ENCODE results near the gene PTGIS.

PTGIS gene

DNA sequence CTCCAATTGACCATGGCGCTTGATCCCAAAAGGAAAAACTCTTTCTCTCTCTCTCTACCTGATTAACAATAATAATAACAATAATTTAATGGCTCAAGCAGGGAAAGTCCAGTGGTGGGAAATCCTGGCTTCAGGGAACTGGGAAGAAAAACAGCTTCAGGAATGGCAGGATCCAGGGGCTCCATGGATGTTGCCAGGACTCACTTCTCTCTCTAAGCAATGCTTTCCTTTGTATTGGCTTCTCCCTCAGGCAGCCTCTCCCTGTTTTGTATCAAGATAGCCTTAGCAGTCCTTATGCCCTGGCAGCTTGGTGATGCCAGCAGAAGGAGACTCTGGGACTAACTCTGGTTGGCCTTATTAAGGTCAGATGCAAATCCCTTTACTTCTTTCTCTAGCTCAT is 13.5 kb upstream of the PTGIS start:
- DNase-seq (ENCODE audit: low read depth) = no peak
- no peak overlapping the region for H3K4me3 ChIP-seq (ENCODE audit: low read depth, low read length)
- TF ChIP-seq, protein P1, sequence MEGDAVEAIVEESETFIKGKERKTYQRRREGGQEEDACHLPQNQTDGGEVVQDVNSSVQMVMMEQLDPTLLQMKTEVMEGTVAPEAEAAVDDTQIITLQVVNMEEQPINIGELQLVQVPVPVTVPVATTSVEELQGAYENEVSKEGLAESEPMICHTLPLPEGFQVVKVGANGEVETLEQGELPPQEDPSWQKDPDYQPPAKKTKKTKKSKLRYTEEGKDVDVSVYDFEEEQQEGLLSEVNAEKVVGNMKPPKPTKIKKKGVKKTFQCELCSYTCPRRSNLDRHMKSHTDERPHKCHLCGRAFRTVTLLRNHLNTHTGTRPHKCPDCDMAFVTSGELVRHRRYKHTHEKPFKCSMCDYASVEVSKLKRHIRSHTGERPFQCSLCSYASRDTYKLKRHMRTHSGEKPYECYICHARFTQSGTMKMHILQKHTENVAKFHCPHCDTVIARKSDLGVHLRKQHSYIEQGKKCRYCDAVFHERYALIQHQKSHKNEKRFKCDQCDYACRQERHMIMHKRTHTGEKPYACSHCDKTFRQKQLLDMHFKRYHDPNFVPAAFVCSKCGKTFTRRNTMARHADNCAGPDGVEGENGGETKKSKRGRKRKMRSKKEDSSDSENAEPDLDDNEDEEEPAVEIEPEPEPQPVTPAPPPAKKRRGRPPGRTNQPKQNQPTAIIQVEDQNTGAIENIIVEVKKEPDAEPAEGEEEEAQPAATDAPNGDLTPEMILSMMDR (IDR thresholded peaks at IDR 0.05; ENCODE audit: control insufficient read depth, extremely low read depth, insufficient read depth) = no peak

DNA sequence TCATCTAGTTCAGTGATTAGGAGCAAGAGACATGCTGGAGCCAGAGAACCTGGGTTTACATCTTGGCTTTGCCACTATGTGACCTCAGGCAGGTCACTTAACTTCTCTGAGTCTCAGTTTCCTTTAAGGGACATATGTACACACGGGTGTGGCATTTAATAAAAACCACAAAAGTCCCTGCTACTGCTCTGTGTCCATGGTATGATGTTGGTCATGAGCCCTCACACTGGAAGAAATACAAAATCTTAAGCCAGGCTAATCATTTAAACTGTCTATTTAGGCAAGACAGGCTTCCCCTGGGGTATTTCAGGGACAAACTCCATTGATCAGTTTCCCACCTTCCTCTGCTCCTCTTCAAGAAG is 12.9 kb upstream of the PTGIS start:
- no peak overlapping the region for H3K4me3 ChIP-seq (ENCODE audit: low read depth, low read length)
- DNase-seq (ENCODE audit: low read depth) = no peak
- TF ChIP-seq, protein P1 (IDR thresholded peaks at IDR 0.05; ENCODE audit: control insufficient read depth, extremely low read depth, insufficient read depth) = no peak

DNA sequence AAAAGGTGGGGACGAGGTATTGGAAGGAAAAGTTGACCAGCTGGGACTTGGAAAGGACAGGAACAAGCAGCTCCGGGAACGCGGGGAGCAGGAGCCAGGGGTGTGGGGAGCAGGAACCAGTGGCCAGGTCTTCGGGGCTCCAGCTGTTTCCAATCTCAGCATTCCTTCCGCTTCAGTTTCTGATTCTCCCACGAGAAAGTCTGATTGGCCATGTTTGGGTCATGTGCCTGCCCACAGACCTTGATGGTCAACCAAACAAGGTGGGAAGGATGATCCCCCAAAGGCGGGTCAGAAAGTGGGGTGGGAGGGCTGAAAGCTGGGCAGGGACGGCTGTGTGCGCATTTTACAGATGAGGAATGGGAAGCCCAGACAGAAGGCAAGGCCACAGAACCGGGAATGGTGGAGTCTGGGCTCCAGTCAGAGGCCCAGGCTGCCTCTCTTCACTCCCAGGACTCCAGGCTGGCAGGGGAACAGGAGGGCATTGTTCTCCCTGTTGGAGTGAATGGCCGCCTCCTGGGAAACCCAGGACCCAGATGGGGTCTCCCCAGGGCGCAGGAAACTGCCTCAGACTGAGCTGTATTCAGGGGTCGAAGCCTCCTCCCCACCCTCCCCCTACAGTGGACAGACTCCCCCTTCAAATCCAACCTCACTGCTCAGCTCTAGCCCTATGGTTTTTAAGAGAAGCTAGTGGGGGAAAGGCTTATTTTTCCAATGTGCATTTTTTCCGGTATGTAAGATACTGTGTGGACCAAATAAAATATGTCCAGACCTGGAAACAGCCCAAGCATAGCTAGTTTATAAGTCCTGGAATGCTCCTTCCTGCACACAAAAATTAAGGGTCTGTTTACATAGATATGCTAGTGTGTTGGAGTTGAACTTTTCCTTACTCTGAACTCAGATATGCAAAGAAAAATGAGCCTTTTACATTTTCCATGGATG is 12.2 kb upstream of the PTGIS start:
- no peak overlapping the region for H3K4me3 ChIP-seq (ENCODE audit: low read depth, low read length)
- TF ChIP-seq, protein P1 (IDR thresholded peaks at IDR 0.05; ENCODE audit: control insufficient read depth, extremely low read depth, insufficient read depth) = no peak
- DNase-seq (ENCODE audit: low read depth) = no peak

DNA sequence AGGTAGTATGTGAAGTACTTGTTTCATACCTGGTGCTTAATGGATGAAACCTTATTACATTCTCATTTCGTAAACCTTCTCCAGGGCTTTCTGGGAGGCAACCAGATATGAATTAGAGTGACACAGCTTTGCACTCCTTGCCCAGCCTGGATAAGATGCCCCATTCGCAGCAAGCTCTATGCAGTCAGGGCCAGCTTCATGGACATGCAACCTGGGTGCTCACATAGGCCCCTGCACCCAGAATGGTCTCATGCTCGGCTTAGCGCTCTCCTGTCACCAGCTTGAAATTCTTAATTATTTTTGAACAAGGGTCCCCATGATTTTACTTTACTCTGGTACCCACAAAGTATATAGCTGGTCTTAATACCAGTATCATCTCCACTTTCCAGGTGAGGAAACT is 11.3 kb upstream of the PTGIS start:
- TF ChIP-seq, protein P1 (IDR thresholded peaks at IDR 0.05; ENCODE audit: control insufficient read depth, extremely low read depth, insufficient read depth) = no peak
- H3K4me3 ChIP-seq (ENCODE audit: low read depth, low read length) = no peak overlapping the region
- DNase-seq (ENCODE audit: low read depth) = no peak

DNA sequence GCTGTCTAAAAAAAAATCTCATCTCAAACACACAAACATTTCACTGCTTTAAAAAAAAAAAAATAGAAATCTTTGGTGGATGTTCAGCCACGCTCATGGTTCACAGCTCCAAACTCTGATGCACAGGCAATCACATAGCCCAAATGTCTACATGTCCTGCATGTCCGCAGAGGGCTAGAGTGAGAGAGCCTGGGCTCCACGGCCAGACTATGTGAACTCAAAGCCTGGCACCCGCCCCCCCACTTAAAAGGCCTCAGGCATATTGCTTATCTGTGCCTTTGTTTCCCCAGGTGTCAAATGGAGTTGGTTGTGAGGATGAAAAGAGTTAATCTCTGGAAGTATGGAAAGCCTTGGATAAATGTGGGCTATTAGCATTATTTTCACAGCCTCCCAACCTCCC is 10.5 kb upstream of the PTGIS start:
- DNase-seq (ENCODE audit: low read depth) = no peak
- TF ChIP-seq, protein P1 (IDR thresholded peaks at IDR 0.05; ENCODE audit: control insufficient read depth, extremely low read depth, insufficient read depth) = no peak
- H3K4me3 ChIP-seq (ENCODE audit: low read depth, low read length) = no peak overlapping the region

DNA sequence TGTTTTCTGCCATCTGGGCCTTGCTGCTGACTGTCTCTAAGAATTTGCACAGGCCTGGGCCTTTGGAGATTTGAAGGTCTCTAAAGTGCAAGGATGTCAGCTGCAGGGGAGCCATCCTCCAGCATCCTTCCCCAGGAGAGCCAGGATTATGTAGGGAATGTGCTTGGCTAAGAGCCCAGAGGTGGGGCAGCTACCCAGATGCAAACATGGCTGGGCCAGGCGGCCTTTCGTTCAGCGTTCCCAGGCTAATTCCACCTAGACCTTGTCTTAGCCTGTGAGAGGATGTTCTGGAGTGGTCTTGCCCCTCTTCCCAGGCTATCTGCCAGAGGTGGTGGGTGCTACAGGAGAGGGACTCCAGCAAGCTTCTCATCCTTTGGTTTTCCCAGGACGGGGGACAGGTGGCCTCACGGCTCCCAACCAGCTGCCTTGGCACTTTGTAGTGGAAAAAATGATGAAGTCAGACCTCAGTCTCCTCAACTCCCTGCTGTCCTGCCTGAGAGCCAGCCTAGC is 7.7 kb upstream of the PTGIS start:
- no peak for DNase-seq (ENCODE audit: low read depth)
- H3K4me3 ChIP-seq (ENCODE audit: low read depth, low read length) = no peak overlapping the region
- TF ChIP-seq, protein P1 (IDR thresholded peaks at IDR 0.05; ENCODE audit: control insufficient read depth, extremely low read depth, insufficient read depth) = no peak
